Upper lobe of right lung (tissue), 1 donor: Measurements from ENCODE around the gene ABCD4. TPM values are rescaled to one million over a fixed set of nuclear protein-coding genes. Genes with fewer than 3 reads are reported as not detected.

Source experiments
- ATAC-seq: fragments of 200-7000 bp; cut with Tn5 transposase; one replicate; pipeline ENCODE4 v1.9.1; 2020; ENCODE audit warnings: mild to moderate bottlenecking, moderate library complexity
- DNase-seq: peaks from one replicate; pipeline ENCODE4 v3.0.0-alpha.2; 2020
- H3K27ac ChIP-seq: fragments of 200-600 bp; one replicate; pipeline ENCODE4 v1.8.0; 2022
- H3K27me3 ChIP-seq: fragments of 200-600 bp; one replicate; pipeline ENCODE4 v1.8.0; 2022; ENCODE audit warnings: mild to moderate bottlenecking
- H3K36me3 ChIP-seq: fragments of 200-600 bp; one replicate; pipeline ENCODE4 v1.8.0; 2022
- H3K4me1 ChIP-seq: fragments of 200-600 bp; one replicate; pipeline ENCODE4 v1.8.0; 2022
- H3K4me3 ChIP-seq: fragments of 200-600 bp; one replicate; pipeline ENCODE4 v1.8.0; 2022; ENCODE audit warnings: mild to moderate bottlenecking
- H3K9me3 ChIP-seq: fragments of 200-600 bp; one replicate; pipeline ENCODE4 v1.8.0; 2022
- CTCF ChIP-seq: fragments of 200-600 bp; IDR thresholded peaks from one replicate; pipeline ENCODE4 v1.8.0; 2022; ENCODE audit warnings: antibody characterized with exemption
- intact Hi-C: fragments of 100-400 bp; cut with DNase I; formaldehyde crosslinking; loops from one replicate; pipeline ENCODE4 v1.11.0; 2022
- total RNA-seq: library from RNA; stranded (reverse); fragmentation: NEBNext Ultra II Directional; extraction: Animal tissue kit (Norgen Biotek cat#: 25700); gene quantifications from one replicate; pipeline ENCODE4 v1.2.1, GENCODE V29; 2021
- donor health status: DM: no; HTN: yes; CAD: no; lungs with severe emphysema.

The ABCD4 gene
- total RNA-seq, 1 donor from 2014 or later = 48.3 TPM

GRCh38 chr14:74312161-74312560, 9.4 kb upstream of the ABCD4 start:
- no peak for TF ChIP-seq CTCF
- Histone ChIP-seq H3K9me3 (no peaks in the 10 kb centered on the region), H3K4me3 (no peak overlapping the region), H3K4me1 (no peaks in the 10 kb centered on the region), H3K27ac (no peak overlapping the region), H3K36me3 (no peaks in the 10 kb centered on the region), H3K27me3 (no peaks in the 10 kb centered on the region)
- ATAC-seq (no peak), DNase-seq (no peak)
- intact Hi-C loops = no loop called here

DNA sequence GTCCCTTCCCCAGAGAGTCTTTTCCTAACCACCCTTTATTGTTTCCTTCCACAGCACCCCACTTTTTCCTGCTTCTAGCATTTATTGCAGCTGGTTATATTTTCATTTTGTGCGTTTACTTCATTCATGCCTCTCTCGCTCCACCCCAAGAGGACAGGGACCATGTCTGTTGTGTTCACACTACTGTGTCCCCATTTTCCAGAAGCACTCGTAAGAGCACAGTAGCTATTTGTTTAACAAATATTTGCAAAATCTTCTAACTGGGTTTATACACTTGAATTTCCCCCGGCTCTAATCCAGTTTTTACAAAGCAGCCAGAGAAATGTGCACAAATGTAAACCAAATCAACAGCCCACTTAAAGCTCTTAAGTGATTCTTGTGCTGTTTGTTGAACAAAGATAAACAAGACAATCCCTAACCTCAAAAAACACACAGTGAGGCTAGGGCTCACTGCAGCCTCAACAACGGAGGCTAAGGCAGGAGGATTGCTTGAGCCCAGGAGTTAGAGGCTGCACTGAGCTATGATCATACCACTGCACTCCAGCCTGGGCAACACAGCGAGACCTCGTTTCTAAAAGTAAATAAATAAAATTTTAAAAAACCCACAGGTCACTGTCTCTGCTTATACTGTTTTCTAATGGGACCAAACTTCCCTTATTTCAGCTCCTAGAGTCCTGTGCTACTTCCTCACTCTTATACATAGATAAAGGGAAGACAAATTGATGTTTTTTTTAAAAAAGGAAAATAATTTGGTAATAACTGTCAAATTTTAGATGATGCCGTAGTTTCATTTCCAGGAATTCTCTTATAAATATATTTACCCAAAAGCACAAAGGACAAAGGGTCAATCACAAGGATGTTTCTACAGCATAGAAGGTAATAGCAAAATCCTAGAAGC, 6.6 kb upstream of the ABCD4 start:
- no peaks in the 10 kb centered on the region for H3K9me3 ChIP-seq
- H3K27me3 ChIP-seq = no peaks in the 10 kb centered on the region
- no peak for TF ChIP-seq CTCF
- intact Hi-C loops = no loop called here
- H3K4me3 ChIP-seq = no peak overlapping the region
- DNase-seq (no peak), ATAC-seq (no peak)
- H3K4me1 ChIP-seq = no peaks in the 10 kb centered on the region
- H3K27ac ChIP-seq = no peak overlapping the region
- no peaks in the 10 kb centered on the region for H3K36me3 ChIP-seq

DNA sequence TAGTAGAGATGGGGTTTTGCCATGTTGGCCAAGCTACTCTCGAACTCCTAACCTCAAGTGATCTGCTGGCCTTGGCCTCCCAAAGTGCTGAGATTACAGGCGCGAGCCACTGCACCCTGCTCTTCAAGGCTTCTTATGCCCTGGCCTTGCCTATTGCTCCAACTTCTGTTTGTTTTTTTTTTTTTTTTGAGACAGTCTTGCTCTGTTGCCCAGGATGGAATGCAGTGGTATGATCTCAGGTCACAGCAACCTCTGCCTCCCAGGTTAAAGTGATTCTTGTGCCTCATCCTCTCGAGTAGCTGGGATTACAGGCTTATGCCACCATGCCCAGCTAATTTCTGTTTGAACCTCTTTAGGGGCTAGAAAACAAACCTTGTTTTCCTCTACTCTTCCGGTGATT, 6.0 kb upstream of the ABCD4 start:
- no peaks in the 10 kb centered on the region for H3K4me1 ChIP-seq
- no peak for DNase-seq
- TF ChIP-seq CTCF = no peak
- no peak overlapping the region for H3K4me3 ChIP-seq
- no peaks in the 10 kb centered on the region for H3K9me3 ChIP-seq
- no peak overlapping the region for H3K27ac ChIP-seq
- H3K36me3 ChIP-seq = no peaks in the 10 kb centered on the region
- no peak for ATAC-seq
- intact Hi-C loops = no loop called here
- no peaks in the 10 kb centered on the region for H3K27me3 ChIP-seq

DNA sequence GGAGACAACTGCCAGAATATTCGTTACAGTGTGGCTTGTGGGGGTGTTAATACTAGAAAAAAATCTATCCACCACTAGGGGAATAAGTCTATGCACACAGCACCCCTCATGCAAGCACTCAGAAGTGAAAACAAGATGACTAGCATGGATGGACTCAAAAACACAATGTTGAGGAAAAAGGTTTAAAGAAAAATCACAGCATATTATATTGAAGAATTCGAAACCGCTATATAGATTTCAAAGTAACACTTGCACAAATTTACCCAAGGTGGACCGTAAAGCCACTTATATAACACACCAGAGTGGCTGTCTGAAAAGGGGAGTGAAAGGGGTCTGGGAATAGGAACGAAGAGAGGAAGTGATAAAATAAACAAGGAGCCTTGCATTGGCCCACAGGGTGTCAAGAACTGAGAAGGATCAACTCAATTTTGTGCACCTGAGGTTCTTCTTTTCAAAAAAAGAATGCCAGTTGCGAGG, 544 bp downstream of the ABCD4 start:
- peak; percentile 60 for ATAC-seq
- H3K27ac ChIP-seq = peak overlapping the region; percentile 79
- DNase-seq = no peak
- peaks cover 18% of the 10 kb centered on the region for H3K4me1 ChIP-seq
- no peaks in the 10 kb centered on the region for H3K27me3 ChIP-seq
- H3K9me3 ChIP-seq = no peaks in the 10 kb centered on the region
- intact Hi-C loops = no loop called here
- peaks cover 16% of the 10 kb centered on the region for H3K36me3 ChIP-seq
- peak; percentile 48 for TF ChIP-seq CTCF
- peak overlapping the region; percentile 79 for H3K4me3 ChIP-seq

- Histone ChIP-seq H3K4me3 (peak overlapping the region; percentile 79), H3K27ac (peak overlapping the region; percentile 15), H3K36me3 (peaks cover 22% of the 10 kb centered on the region), H3K4me1 (peaks cover 18% of the 10 kb centered on the region), H3K9me3 (no peaks in the 10 kb centered on the region), H3K27me3 (no peaks in the 10 kb centered on the region)
- ATAC-seq = no peak
- intact Hi-C loops = no loop called here
- TF ChIP-seq CTCF = no peak
- DNase-seq = no peak
Observed at GRCh38 chr14:74301594-74302151, 1.1 kb downstream of the ABCD4 start.
